ENCODE data around the gene MTHFD1L.
"Not testable (repeated sequence)": the region's sequence is repeated elsewhere in the genome, so short reads cannot be mapped to it uniquely, and the experiment has no call there.

The MTHFD1L gene

DNA sequence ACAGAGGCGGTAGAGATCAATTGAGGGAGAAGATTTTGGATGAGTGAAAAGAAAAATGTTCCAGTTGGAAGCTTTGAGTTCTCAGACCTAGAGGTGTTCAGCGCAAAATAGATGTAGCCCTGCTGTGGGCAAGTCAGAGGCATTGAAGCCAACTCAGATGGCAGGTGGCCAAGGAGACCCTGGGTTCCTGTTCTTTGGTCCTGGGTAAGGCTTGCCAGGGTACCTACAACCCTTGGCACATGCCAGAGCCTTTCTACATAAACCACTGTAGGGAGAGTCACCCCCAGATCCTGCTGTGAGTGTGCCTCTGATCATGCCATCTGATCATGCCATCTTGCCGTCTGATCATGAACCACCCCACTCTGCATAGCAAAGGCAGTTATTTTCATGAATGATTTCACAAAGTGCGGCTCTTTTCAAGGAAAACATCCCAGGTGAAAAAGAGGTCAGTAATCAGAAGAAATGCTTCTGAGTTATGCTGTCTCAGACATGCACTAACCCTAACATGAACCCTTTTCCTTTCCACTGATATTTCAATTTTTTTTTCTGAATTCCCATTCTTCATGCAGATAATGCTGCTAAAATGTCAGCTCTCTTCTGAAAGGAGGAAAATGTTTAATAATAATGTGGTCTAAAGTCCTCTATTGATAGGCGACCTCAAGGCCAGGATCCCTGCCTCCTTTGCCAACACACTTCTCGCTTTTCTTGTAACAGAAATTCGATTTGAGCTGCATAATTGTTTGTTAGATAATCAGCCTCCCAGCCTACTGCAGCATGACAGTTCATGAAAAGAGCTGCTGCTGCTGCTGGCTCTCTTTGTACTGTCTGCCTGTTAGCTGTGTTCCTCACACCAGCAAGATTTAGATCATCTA is 153.6 kb downstream of the MTHFD1L start:
- DNase-seq: no peak

DNA sequence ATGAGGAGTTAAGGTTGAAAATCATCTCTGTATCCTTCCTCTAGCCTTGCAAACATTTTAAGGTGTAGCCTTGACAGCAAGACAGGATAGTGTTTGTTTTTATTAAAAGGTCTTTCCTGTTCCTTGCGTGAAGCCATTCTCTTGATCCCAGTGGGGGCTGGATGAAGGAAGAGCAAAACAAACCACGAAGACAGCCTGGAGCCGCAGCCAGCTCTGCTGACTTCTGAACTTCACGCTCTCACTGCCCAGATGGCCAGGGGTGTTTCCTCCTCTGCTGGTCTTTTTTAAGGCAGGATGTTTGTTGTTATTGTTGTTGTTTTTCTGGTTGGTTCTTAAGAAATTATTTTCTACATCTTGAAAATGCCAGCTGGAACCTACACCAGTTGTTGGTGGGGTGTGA is 156.4 kb downstream of the MTHFD1L start:
- no peak for DNase-seq

DNA sequence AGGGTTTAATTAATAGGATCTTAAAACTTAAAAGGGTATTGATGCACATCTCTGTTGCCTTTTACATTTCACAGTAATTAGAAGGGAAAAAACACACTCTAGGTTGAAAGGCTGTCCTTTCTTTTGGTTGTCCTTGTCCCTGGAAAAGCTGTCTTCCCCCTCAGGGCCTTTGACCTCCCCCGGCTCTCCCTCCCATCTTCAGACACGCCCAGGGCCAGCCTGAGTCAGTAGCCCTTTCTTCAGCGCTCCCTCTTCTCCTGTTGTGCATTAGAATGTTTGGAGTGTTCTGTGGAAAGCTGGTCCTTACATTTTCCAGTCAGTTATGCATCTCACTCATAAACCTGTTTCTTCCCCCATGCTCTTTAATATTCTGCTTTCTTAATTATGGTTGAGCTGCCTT is 157.0 kb downstream of the MTHFD1L start:
- no peak for DNase-seq

DNA sequence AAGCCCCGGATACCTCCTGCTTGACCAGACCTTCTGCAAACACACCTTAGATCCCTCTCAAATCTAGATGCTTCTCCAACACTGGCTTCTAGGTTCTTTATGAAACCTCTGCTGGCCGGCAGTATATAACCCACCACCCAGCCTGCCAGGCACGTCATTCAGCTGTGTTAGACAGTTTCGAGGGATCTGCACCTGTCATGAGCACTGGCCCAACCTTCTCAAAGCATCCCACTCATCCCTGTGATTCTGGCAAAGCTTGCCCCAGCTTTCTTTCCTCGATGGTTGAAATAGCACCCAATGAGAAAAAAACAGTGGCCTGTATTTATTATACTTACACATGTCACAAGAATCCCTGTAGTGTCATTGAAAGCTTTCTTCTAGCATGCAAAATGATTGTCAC is 157.8 kb downstream of the MTHFD1L start:
- DNase-seq: no peak

DNA sequence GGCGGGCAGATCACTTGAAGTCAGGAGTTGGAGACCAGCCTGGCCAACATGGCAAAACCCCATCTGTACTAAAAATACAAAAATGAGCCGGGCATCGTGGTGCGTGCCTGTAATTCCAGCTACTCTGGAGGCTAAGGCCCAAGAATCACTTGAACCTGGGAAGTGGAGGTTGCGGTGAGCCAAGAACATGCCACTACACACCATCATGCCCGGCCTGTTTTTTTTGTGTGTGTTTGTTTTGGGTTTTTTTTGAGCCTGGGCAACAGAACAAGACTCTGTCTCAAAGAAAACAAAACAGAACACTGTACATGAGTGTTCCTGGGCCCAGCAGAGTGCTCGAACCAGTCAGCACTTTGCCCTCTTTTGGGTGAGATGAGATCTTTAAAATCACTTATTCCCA is 159.1 kb downstream of the MTHFD1L start:
- no peak for DNase-seq

DNA sequence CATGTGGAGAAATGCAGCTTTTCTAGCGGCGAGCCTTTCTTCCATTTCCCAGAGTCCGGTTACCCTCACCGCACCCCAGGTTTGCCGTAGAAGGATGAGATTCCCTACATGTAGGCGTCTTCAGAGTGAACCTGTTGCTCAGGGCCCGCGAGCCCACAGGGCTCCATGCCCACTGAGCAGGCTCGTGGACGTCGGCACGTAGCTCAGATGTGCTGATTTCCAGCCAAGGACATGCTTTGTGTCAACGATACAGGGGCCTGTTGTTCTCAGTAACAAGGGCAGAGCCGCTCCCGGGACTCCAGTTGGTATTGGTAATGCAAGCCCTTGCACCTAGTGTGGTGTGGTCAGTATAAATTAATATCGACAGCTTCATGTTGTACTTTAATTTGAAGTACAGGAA is 159.6 kb downstream of the MTHFD1L start:
- DNase-seq: no peak

DNA sequence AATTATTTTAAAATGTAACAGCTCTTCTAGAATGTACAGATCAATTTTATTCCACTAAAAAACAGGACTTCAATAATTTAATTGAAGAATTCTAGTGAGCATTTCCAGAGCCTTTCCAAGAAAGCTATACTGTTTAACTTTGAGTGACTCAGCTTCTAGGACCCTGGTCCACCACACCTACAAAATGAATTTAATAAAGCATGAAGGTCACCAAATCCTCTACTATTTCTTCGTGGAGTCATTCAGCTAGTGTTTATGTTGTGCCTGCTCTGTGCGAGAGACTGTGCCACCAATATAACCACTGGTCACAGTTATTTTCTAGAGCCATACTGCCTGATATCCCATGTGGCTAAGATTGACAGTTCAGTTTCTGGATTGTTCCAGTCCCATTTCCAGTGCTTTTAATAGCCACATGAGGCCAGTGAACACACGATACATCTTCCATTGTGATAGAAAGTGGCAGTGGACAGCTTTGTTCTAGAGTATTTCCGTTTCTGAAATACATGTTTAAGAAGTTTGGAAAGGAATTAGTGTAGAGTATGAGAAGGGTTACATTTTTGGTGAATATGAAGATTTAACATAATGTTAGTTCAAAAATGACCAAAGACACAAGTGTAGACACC is 160.7 kb downstream of the MTHFD1L start:
- DNase-seq: no peak

DNA sequence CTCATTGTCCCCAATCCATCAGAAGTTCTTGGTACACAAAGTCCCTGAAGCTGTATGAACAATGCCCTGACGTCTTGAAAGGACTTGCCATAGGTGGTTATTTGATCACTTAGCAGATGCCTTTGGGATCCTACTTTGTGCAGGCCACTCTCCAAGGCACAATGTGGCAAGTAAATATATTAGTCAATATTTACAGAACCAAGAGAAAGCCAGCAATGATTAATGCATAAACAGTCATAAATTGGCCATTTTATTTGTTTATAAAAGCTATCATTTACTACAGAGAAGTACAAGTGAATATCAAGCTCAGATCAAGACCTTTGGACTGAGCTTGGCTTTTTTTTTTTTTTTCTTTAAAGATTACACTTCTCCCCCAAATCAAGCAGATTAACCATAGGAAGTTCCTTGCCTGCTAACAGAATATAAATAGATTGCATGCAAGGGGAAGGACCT is 161.8 kb downstream of the MTHFD1L start:
- no peak for DNase-seq

DNA sequence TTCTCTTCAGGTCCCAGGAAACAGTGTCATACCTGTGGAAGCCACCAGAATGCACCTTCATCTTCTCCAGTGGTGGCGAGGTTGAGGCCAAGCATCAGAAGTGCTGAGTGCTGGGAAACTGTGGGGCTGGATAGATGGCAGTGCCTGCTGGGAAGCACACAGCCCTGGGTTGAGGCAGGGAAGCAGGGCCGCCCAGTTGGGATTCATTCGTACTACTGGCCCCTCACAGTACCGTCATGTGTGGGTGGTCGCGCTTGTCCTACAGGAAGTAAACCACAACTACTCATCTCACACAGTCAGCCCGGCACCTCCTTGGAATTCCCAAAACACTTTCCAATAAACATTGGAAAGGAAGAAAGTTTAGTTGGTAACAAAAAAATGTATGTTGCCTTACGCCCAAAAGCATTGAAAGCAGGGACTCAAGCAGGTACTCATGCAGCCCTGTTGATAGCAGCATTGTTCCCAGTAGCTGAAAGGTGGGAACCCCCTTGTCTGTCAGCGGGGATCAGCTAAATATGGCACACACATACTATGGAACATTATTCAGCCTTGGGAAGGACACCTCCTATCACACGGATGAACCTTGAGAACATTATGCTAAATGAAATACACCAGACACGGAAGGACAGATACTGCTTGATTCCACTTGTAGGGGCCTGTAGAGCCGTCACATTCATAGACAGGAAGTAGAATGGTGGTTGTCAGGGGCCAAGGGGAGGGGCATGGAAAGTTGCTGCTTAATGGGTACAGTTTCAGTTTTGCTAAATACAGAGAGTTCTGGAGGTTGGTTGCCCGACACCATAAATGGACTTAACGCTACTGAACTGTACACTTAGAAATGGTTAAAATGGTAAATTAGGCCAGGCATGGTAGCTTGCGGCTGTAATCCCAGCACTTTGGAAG is 162.7 kb downstream of the MTHFD1L start:
- no peak for DNase-seq

DNA sequence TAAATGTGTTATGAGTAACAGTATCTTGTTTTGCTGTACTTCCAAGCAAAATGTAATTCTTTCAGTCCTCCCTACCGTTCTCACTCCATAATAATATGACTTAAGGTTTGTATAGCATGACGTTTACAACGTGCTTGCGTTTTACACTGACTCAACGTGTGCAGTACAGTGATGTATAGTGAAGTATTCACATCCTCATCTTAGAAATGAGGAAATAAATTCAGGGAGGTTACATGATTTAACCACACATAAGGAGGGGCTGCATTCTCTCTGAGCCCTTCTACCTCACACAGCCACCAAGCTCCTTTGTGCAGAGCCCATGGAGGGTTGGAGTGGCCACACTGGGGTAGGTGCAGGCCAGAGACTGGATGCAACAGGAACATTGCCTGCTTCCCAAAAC is 164.5 kb downstream of the MTHFD1L start:
- no peak for DNase-seq

DNA sequence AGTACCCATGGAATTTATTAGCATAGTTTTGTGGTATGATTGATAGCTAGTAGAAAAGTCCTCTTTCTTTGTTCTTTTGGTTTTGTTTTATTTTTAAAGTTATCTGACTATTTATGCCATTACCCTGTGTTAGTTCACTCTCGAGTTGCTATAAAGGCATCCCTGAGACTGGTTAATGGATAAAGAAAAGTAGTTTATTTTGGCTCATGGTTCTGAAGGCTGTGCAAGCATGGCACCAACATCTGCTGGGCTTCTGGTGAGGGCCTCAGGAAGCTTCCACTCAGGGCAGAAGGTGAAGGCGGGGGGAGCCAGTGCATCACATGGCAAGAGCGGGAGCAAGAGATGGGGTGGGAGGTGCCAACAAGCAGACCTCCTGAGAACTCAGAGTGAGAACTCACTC is 166.5 kb downstream of the MTHFD1L start:
- DNase-seq: no peak

DNA sequence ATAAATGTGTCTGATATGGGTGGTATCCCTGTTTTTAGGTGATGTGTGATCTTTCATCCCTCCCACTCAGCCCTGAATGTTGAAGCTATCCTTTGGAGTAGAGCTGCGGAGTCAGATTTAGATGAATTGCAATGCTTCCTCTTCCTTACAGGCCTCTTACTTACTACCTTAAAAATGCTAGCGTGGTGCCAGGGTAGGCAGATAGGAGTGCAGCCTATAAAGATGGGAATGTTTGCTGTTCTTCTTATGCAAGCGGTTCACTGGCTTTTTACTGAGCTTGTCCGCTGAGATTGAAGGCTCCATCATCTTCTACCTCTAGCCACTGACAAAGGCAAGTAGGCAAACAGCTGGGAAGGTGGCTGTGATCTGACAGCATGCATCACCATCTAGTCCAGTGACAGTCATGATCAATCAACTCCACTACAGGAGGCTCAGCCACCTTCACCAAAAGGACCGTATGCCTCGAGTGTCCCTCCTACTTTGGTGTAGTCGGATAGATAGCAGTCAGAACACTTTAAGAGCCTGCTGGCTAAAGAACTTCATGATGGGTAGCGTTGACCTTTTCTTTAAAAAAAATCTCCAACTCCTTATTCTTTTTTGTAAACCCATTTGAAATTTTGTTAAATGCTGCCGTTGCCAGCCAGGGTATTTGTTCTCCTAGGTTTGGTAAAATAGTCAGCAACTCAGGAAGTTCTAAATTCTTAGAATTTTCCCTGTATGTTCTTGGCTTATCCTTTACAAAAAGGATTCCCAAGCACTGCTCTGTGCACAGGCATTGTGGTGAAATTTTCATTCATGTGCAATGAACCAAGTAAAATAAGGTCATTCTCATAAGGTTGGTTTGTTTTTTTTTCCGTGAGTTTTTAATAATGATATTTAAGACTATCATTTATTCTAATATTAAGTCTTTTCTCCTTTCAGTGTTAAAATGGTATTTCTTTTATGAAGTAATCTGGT is 169.6 kb downstream of the MTHFD1L start:
- DNase-seq: no peak

DNA sequence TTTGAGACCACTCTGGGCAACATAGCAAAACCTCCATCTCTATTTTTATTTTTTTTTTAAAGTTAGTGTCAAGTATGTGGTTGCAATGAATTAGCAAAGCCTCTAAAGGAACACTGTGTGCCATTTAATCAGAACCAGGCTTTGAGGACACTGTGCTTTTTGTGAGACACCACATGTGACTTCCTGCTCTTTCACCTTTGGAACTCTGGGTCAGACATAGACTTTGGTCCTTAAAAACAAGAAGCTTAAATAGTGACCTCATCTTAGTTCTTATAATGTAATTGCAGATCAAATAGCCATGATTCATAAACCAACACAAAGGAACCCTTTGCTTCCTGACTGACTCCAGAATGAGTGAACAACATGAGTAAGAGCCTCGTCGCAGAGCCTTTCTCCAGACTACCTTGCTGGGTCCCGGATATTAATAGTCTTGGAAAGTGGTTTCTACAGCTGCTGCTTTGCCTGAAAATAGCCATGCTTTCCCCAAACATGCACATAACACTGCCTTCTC is 170.8 kb downstream of the MTHFD1L start:
- not testable (repeated sequence) for DNase-seq

DNA sequence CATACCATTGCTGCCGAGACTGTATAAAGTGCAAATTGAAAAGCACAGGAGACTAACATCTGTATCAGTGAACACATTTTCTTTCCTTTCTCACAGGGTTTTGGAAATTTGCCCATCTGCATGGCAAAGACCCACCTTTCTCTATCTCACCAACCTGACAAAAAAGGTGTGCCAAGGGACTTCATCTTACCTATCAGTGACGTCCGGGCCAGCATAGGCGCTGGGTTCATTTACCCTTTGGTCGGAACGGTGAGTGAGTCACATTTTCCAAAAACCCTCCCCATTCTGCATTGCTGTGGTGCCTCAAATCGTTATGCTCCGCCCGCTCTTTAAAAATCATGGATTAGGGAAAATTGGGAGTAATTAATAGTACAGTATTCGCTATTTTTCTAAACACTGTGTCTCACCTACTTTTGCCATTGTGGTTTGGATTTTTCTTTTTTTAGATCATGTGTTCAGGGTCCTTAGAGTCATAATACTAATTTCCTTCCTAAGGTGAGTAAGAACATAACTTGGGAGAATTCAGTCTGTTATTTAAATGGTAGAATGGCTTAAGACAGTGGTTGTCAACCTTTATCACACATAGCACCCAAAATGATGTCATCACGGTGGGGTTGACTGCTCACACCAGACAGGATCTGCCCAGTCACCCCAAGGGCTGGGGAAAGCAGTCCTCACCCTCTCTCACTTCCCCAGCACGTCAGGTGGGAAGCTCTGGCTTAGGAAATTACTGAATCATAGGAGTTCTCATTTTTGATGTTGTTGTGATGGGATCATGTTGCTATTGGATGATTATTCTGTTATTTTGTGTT is 171.6 kb downstream of the MTHFD1L start:
- no peak for DNase-seq

DNA sequence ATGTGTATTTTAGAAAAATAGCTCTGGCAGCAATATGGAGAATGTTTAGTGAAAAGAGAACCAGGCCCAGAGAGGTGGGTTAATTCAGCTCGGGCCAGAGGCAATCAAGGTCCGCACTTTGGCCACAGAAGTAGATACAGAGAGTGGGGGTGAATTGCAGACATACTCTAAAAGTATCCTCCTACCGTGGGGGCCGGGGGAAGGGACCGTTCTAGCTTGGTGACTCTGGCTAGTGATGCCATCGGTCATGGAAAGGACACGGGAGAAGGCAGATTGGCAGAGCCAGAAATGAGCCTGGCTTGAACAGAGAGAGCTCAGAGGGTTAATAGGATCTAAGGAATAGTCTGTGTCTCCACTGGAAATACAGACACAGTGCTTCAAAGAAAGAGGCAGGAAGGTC is 173.1 kb downstream of the MTHFD1L start:
- DNase-seq: no peak

DNA sequence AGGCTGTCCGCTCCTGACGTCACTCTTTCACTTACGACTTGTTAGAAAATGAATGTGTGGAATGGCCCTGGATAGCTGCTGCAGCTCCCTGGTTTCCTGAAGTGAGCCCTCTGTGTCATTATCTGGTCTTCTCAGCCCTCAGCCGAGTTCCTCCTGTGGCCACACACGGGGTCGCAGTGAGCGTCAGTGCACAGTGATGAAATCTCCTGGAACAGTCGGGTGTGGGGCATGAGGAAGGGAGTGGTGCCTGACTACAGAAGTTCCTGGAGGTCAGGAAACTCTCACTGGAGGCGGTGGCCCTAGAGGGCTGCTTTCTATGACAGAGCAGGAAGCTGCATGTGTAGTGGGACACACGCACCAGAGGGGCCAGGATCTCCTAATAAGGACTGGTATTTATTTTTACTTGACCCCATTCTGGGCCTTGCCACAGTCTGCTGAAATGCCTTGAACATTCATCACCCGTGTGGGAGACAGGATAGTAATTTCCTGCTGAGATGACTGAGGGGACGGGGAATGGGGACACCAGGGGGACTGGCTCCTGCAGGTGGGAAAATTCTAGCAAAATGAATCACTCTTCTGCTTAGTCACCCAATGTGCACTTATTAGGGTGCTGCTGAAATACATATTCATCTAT is 175.5 kb downstream of the MTHFD1L start:
- DNase-seq: not testable (repeated sequence)

DNA sequence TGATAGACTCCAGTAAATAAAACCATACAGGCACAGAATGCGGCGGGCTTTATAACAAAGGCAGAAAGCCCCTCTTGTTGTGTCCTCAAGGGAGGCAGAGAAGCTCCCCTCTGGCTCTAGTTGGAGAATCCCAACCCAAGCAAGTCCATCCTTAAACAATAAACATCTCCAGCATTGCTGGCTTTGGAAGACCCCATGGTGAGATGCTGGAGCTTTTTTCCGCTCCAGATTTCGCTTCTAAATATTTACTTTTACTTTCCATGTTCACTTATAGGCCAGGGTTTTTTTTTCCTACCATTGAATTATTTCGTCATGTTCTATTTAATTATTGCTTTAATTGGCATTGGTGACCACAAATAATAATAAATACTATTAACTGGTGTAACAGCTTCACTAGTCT is 176.2 kb downstream of the MTHFD1L start:
- DNase-seq: no peak

DNA sequence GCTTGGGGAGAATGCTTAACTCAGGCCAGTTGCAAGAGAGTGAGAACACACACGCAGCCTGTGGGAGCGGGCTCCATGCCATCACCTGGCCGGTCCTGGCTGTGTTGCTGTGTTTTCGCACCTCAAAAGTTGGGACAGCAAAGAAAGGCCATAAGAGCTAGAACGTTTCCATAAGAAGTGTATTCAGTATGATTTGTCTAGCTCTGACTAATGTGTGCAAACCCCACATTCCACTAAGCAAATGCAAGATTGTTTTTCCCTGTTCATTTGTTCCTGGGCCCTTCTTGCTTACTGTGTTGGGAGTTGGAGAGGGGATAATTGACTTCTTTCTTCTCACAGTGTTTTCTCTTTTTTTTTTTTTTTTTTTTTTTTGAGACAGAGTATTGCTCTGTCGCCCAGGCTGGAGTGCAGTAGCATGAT is 177.4 kb downstream of the MTHFD1L start:
- DNase-seq: not testable (repeated sequence)

DNA sequence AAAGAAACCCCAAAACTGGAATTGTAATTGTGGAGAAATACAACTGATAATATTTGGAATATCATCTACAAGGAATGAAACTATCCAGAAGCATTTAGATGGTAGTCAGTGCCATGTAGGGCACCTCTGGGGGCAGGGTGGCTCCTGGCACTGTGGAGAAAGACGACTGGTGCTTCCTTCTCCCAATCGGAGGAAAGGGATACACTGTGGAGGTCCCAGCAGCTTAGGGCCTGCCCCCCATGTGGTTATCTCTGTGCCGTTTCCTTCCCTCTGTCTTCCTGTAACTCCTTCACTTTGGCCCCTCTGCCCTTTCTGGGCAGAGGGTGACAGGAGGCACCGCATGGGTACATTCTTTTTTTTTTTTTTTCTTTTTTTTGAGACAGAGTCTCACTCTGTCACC is 178.4 kb downstream of the MTHFD1L start:
- DNase-seq: no peak
